HCT116 (cell line): ENCODE results near the gene GYPC.

ENCODE experiments used
- CTCF ChIP-seq, 3 experiments: fragments of 200-600 bp in 1 of 3; sonication (generic) in 1 of 3; IDR thresholded peaks in 2 of 3; conservative IDR thresholded peaks in 1 of 3; 2 replicates each; pipeline ENCODE4 v1.5.1; 2012 to 2017; ENCODE audit warnings: low read depth in 2 of 3, low read length in 2 of 3, antibody characterized with exemption in 1 of 3, borderline replicate concordance in 1 of 3, control low read depth in 1 of 3, mild to moderate bottlenecking in 1 of 3, mixed read lengths in 1 of 3, mixed run types in 1 of 3, moderate library complexity in 1 of 3; ENCODE audit not compliant: insufficient read depth in 1 of 3
- EZH2 ChIP-seq: fragments of 200-600 bp; sonication (generic); IDR thresholded peaks from 2 replicates; pipeline ENCODE4 v1.6.1; 2017; ENCODE audit warnings: antibody characterized with exemption, mixed run types
- MAX ChIP-seq: IDR thresholded peaks from 2 replicates; pipeline ENCODE4 v1.6.1; 2012
- POLR2A ChIP-seq: IDR thresholded peaks from 2 replicates; pipeline ENCODE4 v1.7.0; 2011; ENCODE audit warnings: borderline replicate concordance; ENCODE audit not compliant: insufficient read depth, insufficient read length; ENCODE audit errors: extremely low read depth
- SRF ChIP-seq: IDR thresholded peaks from 2 replicates; pipeline ENCODE4 v1.6.1; 2012; ENCODE audit warnings: low read depth

DNA sequence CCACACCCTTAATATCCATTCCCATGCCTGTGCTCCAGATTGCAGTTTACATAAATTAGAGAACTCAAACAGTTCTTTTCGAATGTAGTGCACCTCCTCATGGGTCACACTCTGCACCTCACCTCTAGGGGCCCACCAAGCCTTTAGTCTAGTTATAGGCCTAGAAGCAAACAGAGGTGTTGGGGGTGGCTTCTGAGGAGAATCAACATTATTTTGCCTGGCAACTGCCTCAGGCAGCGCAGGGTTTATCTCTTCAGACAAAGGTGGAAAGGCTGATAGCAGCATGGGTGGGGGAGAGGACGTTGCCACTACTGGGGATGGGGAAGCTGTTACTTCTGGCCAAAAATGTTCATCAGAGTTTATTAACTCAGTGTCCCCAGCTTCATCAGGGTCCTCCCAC is 5.0 kb upstream of the GYPC start:
- TF ChIP-seq EZH2 (no peak), MAX (no peak), SRF (no peak), POLR2A (no peak), CTCF (IDR thresholded peaks at IDR 0.05 in 2 of 3, conservative IDR thresholded peaks at IDR 0.05 in 1 of 3; ENCODE audit: borderline replicate concordance in 1 of 3, insufficient read depth in 1 of 3, low read depth in 2 of 3, low read length in 2 of 3) (no peak)
